ENCODE results near the gene SMIM23. TPM values are rescaled to one million over a fixed set of nuclear protein-coding genes. Genes with fewer than 3 reads are reported as not detected.

The SMIM23 gene
- total and polyA plus RNA-seq, 2 of the 4 experiments (the other 2 are of a cell fraction): not detected

DNA sequence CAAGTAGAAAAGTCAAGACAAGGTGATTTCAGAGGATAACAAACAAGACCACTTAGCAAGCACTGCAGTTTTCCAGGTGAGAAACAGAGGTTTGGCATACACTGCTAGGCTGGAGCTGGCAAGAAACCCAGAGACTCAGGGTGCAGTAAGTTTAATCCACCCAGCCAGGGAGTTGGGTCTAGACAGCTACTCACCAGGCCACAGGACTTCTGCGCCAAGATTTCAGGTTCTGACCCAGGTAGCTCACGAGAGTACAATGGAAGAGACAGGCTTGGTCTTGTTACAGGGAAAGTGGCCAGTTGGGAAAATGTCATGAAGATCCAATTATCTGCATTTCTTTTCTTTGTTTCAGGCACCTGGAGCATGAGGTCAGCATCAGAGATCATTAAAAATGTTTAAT is 9.8 kb downstream of the SMIM23 start:
- Histone ChIP-seq H2AK5ac (ENCODE audit: low read depth, low read length) (no peak overlapping the region), H4K91ac (ENCODE audit: insufficient read depth, low read depth, low read length) (no peak overlapping the region), H3K56ac (ENCODE audit: extremely low read depth, insufficient read depth, low read length) (no peak overlapping the region), H2AK9ac (replicated peaks; ENCODE audit: low read depth, low read length, poor library complexity) (no peak overlapping the region), H4K20me1 (ENCODE audit: insufficient read depth, low read length) (no peaks in the 10 kb centered on the region), H3K4me3 (ENCODE audit: insufficient read depth, low read depth, low read length) (no peak overlapping the region), H3K23ac (ENCODE audit: low read depth, low read length) (no peak overlapping the region), H3K79me1 (ENCODE audit: low read depth in 1 of 2, low read length in 2 of 2) (no peaks in the 10 kb centered on the region), H3K4ac (ENCODE audit: low read depth, low read length) (no peak overlapping the region), H2BK120ac (ENCODE audit: low read depth, low read length) (no peak overlapping the region), H3K9me1 (ENCODE audit: insufficient read depth, low read length) (no peaks in the 10 kb centered on the region), H3K4me2 (ENCODE audit: low read depth, low read length) (no peak overlapping the region), H3K27me3 (ENCODE audit: control insufficient read depth, insufficient read depth, low read length) (peaks cover 19% of the 10 kb centered on the region), H4K5ac (ENCODE audit: low read depth, low read length) (no peak overlapping the region), H3K36me3 (ENCODE audit: control insufficient read depth, insufficient read depth, low read length) (no peaks in the 10 kb centered on the region), H3K18ac (ENCODE audit: low read depth, low read length) (no peak overlapping the region), H2BK20ac (ENCODE audit: low read depth, low read length) (no peak overlapping the region), H3K4me1 (ENCODE audit: control insufficient read depth, insufficient read depth, low read length) (no peaks in the 10 kb centered on the region), H4K8ac (ENCODE audit: low read depth in 2 of 2, low read length in 2 of 2) (no peak overlapping the region), H2AFZ (replicated peaks; ENCODE audit: low read length, poor library complexity) (no peak overlapping the region), H2BK5ac (ENCODE audit: low read depth, low read length, poor library complexity, severe bottlenecking) (no peak overlapping the region), H3K27ac (ENCODE audit: insufficient read depth, low read length) (no peak overlapping the region), H3K9me3 (ENCODE audit: control insufficient read depth, insufficient read depth, low read length) (no peaks in the 10 kb centered on the region), H3K9ac (ENCODE audit: low read depth, low read length) (no peak overlapping the region), H3K14ac (replicated peaks; ENCODE audit: low read depth, low read length) (no peak overlapping the region), H2BK15ac (ENCODE audit: low read depth, low read length) (no peak overlapping the region)
- ATAC-seq (ENCODE audit: low read depth) (no peak), DNase-seq (no peak)
- POLR2A ChIA-PET (ENCODE audit: unreplicated experiment): no interaction called here
- TF ChIP-seq FOS (IDR thresholded peaks at IDR 0.05; ENCODE audit: low read depth, low read length): no peak
- TF ChIP-seq, protein P1, sequence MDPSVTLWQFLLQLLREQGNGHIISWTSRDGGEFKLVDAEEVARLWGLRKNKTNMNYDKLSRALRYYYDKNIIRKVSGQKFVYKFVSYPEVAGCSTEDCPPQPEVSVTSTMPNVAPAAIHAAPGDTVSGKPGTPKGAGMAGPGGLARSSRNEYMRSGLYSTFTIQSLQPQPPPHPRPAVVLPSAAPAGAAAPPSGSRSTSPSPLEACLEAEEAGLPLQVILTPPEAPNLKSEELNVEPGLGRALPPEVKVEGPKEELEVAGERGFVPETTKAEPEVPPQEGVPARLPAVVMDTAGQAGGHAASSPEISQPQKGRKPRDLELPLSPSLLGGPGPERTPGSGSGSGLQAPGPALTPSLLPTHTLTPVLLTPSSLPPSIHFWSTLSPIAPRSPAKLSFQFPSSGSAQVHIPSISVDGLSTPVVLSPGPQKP (IDR thresholded peaks at IDR 0.05; ENCODE audit: borderline replicate concordance, low read depth, low read length): no peak
- BruUV-seq (replicated peaks): no TSS peak
- intact Hi-C loops (cut with micrococcal nuclease) (no loop called here), dilution Hi-C loops (cut with HindIII; ENCODE audit: low sequenced_read_pairs, unreplicated experiment) (no loop called here), in situ Hi-C loops (cut with MboI; ENCODE audit: low sequenced_read_pairs) (no loop called here)
- WGBS, 2 experiments (ENCODE audit: extremely low coverage in 2 of 2, insufficient read length in 1 of 2): 33% methylated on average over 1 of the region's 2 CpGs; no CpG with 5 or more reads in 1 of the 2 experiments
- CTCF ChIA-PET: no interaction called here
